Esophagus muscularis mucosa (tissue), 4 donors: ENCODE data around the gene KCNS1. TPM values are rescaled to one million over a fixed set of nuclear protein-coding genes. Genes with fewer than 3 reads are reported as not detected.

Experiments
- DNase-seq: peaks from one replicate; pipeline ENCODE4 v3.0.0-alpha.2; 2017; ENCODE audit errors: extremely low spot score
- H3K27ac ChIP-seq, 4 donors: fragments of 200-600 bp; sonication (generic); replicated peaks in 1 of 4; 1 replicate in 3 of 4; 2 replicates in 1 of 4; pipeline ENCODE4 v1.5.1; 2016 to 2019; ENCODE audit warnings: mild to moderate bottlenecking in 1 of 4
- H3K27me3 ChIP-seq, 4 donors: fragments of 200-600 bp; sonication (generic); one replicate each; pipeline versions ENCODE4 v1.5.1 to v1.6.0; 2016 to 2019
- H3K36me3 ChIP-seq, 4 donors: fragments of 200-600 bp; sonication (generic); one replicate each; pipeline ENCODE4 v1.5.1; 2016 to 2019
- H3K4me1 ChIP-seq, 4 donors: fragments of 200-600 bp; sonication (generic); one replicate each; pipeline ENCODE4 v1.5.1; 2016 to 2019
- H3K4me3 ChIP-seq, 4 donors: fragments of 200-600 bp; sonication (generic); 1 replicate in 2 of 4; 2 replicates in 2 of 4; pipeline ENCODE4 v1.5.1; 2016 to 2019; ENCODE audit warnings: mild to moderate bottlenecking in 4 of 4, moderate library complexity in 1 of 4
- H3K9me3 ChIP-seq, 4 donors: fragments of 200-600 bp; sonication (generic); 1 replicate in 3 of 4; 2 replicates in 1 of 4; pipeline ENCODE4 v1.5.1; 2016 to 2019
- EP300 ChIP-seq: sonication (generic); formaldehyde crosslinking; IDR thresholded peaks from one replicate; pipeline ENCODE4 v1.6.1; 2017; ENCODE audit warnings: antibody characterized with exemption
- POLR2A ChIP-seq: fragments of 450-650 bp; IDR thresholded peaks from one replicate; pipeline ENCODE4 v1.6.1; 2017; ENCODE audit warnings: antibody characterized with exemption, moderate library complexity, mild to moderate bottlenecking, low read depth
- POLR2AphosphoS5 ChIP-seq, 2 donors: sonication (generic); formaldehyde crosslinking; IDR thresholded peaks; one replicate each; pipeline ENCODE4 v1.6.1; 2017; ENCODE audit warnings: antibody characterized with exemption in 2 of 2
- WGBS: methylation state at CpG from one replicate; pipeline ENCODE4 v1.1.5; 2018; 5-methylcytosine and 5-hydroxymethylcytosine counted together
- intact Hi-C: fragments of 100-400 bp; cut with DNase I; formaldehyde crosslinking; loops from one replicate; pipeline ENCODE4 v1.15.1; 2023
- total RNA-seq, 4 donors: library from RNA; depleted of rRNA; stranded (reverse); fragments of >200 nt; gene quantifications; one replicate each; pipeline versions ENCODE4 v1.1.0 to v1.2.1, GENCODE V29; 2016
- TF ChIP-seq, protein P1 (sequence below), 3 experiments: fragments of 200-600 bp in 2 of 3; fragments of 450-650 bp in 1 of 3; sonication (generic) in 2 of 3; IDR thresholded peaks; one replicate each; pipeline ENCODE4 v1.5.1; 2017 to 2019; ENCODE audit warnings: antibody characterized with exemption in 3 of 3, mild to moderate bottlenecking in 2 of 3, moderate library complexity in 1 of 3

KCNS1 gene
- total RNA-seq, 4 donors from 2014 or later, result 0.17 TPM; not detected in 3

DNA sequence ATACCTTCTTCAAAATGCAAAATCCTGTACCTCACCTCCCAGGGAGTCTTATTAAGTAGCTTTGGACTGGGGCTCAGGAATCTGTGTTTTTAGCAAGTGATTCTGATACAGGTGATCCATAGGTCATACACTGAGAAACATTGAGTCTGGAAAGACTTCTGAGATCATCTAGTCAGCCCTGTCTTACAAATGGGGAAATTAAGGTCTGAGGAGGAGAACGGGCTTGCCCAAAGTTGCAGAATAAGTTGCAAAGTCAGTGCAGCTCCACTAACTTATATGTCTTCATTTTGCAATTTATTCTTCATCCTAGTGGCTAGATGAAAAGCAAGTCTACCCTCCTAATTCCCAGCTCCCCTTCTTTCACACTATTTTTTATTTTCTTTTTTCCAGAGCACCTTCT, 28.9 kb downstream of the KCNS1 start:
- WGBS, result 92% methylated on average over 1 of the region's 1 CpG
- intact Hi-C loops, result no loop called here
- H3K27ac ChIP-seq, result no peak overlapping the region
- H3K9me3 ChIP-seq, result no peaks in the 10 kb centered on the region
- no peak overlapping the region for H3K4me3 ChIP-seq
- H3K4me1 ChIP-seq, result no peaks in the 10 kb centered on the region
- H3K27me3 ChIP-seq, result no peaks in the 10 kb centered on the region
- no peak for DNase-seq
- TF ChIP-seq, protein P1, sequence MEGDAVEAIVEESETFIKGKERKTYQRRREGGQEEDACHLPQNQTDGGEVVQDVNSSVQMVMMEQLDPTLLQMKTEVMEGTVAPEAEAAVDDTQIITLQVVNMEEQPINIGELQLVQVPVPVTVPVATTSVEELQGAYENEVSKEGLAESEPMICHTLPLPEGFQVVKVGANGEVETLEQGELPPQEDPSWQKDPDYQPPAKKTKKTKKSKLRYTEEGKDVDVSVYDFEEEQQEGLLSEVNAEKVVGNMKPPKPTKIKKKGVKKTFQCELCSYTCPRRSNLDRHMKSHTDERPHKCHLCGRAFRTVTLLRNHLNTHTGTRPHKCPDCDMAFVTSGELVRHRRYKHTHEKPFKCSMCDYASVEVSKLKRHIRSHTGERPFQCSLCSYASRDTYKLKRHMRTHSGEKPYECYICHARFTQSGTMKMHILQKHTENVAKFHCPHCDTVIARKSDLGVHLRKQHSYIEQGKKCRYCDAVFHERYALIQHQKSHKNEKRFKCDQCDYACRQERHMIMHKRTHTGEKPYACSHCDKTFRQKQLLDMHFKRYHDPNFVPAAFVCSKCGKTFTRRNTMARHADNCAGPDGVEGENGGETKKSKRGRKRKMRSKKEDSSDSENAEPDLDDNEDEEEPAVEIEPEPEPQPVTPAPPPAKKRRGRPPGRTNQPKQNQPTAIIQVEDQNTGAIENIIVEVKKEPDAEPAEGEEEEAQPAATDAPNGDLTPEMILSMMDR (IDR thresholded peaks at IDR 0.05), result no peak
- no peak for TF ChIP-seq POLR2A
- no peak for TF ChIP-seq POLR2AphosphoS5 (IDR thresholded peaks at IDR 0.05)
- TF ChIP-seq EP300, result no peak
- H3K36me3 ChIP-seq, result peaks cover 24 to 41% (median 25%) of the 10 kb centered on the region in 4 donors

DNA sequence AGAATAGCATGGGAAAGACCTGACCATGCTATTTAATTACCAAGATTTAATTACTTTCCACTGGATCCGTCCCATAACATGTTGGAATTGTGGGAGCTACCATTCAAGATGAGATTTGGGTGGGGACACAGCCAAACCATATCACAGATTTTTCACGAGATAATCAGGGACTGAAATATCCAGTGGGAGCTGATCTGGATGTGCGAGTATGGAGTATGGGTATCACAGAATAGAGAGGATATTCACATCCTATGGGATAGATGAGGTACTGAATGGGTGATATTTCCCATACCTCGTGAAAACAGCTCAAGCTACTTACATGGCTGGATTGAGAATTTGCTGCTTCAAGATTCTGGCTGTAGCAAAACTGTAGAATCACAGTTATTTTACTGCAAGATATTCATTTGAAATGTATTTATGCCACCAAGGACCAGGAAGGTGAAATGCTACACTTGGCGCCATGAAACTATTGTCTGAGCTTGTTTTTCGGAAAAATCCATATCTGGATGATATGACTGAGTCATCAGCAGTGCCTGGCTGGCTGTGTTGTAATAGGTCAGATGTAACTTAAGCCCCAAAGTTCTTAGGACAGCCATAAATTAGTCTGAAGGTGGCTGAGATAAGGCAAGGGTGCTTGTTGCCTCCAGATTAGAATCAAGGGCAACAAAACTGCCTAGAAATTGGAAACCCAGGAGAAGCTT, 29.8 kb downstream of the KCNS1 start:
- 98% methylated on average over 6 of the region's 6 CpGs for WGBS
- no peak for TF ChIP-seq POLR2AphosphoS5 (IDR thresholded peaks at IDR 0.05)
- no peak for TF ChIP-seq EP300
- no peak for TF ChIP-seq POLR2A
- TF ChIP-seq, protein P1 (IDR thresholded peaks at IDR 0.05), result no peak
- H3K4me3 ChIP-seq, result no peak overlapping the region
- no peak overlapping the region for H3K27ac ChIP-seq
- H3K9me3 ChIP-seq, result no peaks in the 10 kb centered on the region
- DNase-seq, result no peak
- intact Hi-C loops, result no loop called here
- H3K4me1 ChIP-seq, result no peaks in the 10 kb centered on the region
- H3K36me3 ChIP-seq, result peaks cover 14 to 31% (median 15%) of the 10 kb centered on the region in 4 donors
- H3K27me3 ChIP-seq, result no peaks in the 10 kb centered on the region

DNA sequence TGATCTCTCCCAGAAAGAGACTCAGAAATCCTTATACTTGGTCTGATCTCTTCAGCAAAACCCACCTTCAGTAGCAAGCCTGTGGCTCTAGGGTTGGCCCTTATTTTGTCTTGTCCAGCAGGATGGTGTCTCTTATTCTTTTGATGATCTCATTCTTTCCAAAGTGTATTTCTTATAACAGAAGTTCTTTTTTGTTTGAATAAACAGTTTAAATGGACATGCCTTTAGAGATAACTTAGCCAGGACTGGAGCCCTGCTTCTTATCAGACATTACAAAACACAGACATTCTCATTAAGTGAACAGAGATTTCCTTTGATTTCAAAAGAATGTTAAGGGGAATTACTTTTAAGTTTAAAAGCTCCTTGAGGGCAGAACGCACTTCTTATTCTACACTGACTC, 31.7 kb downstream of the KCNS1 start:
- TF ChIP-seq, protein P1 (IDR thresholded peaks at IDR 0.05), result no peak
- intact Hi-C loops, result no loop called here
- no peaks in the 10 kb centered on the region for H3K9me3 ChIP-seq
- H3K4me3 ChIP-seq, result no peak overlapping the region
- DNase-seq, result no peak
- no peaks in the 10 kb centered on the region for H3K27me3 ChIP-seq
- H3K36me3 ChIP-seq, result peaks cover 0 to 13% (median 0%) of the 10 kb centered on the region in 4 donors
- H3K4me1 ChIP-seq, result no peaks in the 10 kb centered on the region
- H3K27ac ChIP-seq, result no peak overlapping the region
- WGBS, result 77% methylated on average over 1 of the region's 1 CpG

DNA sequence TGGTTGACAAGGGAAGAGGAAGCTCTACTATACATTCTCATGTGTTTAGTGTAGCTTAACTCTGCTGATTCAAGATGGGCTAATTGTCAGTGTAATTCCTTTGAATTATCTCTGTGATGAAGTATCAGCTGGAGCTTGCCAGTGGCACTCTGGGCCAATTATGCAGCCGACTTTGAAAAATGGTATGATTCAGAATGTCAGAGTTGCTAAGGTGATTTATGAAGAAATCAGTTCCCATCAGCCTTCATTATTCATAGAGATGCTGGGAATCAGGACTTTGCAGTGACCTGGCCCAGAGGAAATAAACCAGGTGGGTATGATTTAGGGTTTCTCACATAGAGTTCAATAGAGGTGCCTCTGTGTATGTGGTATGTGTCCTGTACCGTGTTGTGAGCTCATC, 33.4 kb downstream of the KCNS1 start:
- no peak for DNase-seq
- Histone ChIP-seq H3K9me3 (no peaks in the 10 kb centered on the region), H3K36me3 (peaks cover 0 to 8% (median 0%) of the 10 kb centered on the region in 4 donors), H3K4me1 (no peaks in the 10 kb centered on the region), H3K27me3 (no peaks in the 10 kb centered on the region), H3K27ac (no peak overlapping the region), H3K4me3 (no peak overlapping the region)
- intact Hi-C loops, result no loop called here
- WGBS, result 73% methylated on average over 2 of the region's 2 CpGs
- no peak for TF ChIP-seq EP300
- TF ChIP-seq POLR2A, result no peak
- no peak for TF ChIP-seq POLR2AphosphoS5 (IDR thresholded peaks at IDR 0.05)
- TF ChIP-seq, protein P1 (IDR thresholded peaks at IDR 0.05), result no peak

DNA sequence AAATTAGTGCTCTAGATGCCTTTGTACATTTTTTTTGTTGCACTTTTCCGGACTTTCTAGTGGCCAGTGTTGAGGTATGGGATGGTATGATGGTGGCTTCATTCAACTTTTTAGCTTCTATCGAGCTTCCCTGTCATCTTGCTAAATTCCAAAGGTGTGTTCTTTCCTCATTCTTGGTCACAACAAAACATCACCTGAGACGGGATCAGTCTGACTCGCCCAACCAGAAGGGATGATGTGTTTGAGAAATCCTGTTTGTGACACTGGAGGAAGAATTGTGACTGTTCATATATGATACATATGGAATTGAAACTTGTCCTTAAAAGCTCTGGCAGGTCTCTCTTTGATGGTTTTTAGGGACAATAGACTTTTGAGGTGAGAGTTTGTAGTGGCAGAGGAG, 33.8 kb downstream of the KCNS1 start:
- no peak overlapping the region for H3K27ac ChIP-seq
- no peaks in the 10 kb centered on the region for H3K9me3 ChIP-seq
- H3K36me3 ChIP-seq, result peaks cover 0 to 8% (median 0%) of the 10 kb centered on the region in 4 donors
- no peaks in the 10 kb centered on the region for H3K4me1 ChIP-seq
- no peak for DNase-seq
- H3K4me3 ChIP-seq, result no peak overlapping the region
- intact Hi-C loops, result no loop called here
- H3K27me3 ChIP-seq, result no peaks in the 10 kb centered on the region
- whole genome bisulfite sequencing, result 93% methylated on average over 4 of the region's 4 CpGs
- TF ChIP-seq POLR2A, result no peak
- TF ChIP-seq EP300, result no peak
- TF ChIP-seq POLR2AphosphoS5 (IDR thresholded peaks at IDR 0.05), result no peak
- TF ChIP-seq, protein P1 (IDR thresholded peaks at IDR 0.05), result no peak
